ENCODE data around the gene FGFBP1.
"Not testable (repeated sequence)": the region's sequence is repeated elsewhere in the genome, so short reads cannot be mapped to it uniquely, and the experiment has no call there.

The FGFBP1 gene

DNA sequence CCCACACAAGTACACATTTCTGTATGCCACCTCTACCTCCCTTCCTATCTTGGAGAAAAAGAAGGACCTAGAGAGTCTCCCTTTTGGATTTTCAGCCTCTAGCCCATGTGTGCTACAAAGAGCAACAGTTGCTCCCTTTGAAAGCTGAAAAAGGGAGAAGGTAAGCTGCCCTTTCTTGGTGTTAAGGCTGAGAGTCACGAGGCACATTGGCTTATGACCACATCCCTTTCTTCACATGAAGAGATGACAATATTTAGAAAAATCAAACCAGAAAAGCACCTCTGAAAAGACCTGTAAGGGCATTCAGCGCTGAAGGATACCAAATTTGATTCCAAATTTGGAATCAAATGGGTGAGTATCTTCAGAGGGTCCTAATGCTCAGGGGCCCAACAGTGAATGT lies 6.4 kb upstream of the FGFBP1 start:
- no peak for DNase-seq

DNA sequence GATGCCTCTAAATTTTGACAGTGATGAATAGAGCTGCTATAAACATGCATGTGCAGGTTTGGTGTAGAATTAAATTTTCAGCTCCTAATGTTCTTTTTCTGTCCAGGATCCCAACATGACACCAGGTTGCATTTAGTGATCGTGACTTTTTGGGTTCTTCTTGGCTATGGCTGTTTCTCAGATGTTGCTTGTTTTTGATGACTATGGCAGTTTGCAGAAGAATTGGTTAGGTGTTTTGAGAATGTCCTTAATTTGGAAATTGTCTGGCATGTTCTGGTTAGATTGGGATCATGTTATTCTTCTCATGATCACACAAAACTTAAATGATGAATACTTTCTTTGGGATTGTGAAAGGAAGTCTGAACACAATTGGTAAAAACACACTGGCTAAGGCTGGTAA lies 3.7 kb upstream of the FGFBP1 start:
- no peak for DNase-seq

DNA sequence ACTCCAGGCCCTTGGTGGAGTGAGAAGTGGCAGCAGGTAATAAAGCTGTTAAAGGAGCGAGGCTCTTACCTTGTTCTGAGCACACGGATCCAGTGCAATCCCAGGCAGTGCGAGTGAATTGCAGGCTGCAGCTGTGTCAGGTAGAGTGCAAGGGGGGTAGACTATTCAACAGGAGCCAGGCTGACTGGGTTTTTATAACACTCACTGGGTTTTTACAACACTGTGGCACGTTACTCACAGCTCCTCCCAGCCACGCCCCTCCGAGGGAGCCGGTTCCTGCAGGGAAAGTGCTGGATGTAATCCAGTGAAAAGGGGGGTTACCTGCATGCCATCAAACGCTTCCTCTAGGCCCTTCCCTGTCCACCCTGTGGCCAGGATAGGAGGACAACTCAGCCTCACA lies 358 bp downstream of the FGFBP1 start:
- DNase-seq, result no peak

DNA sequence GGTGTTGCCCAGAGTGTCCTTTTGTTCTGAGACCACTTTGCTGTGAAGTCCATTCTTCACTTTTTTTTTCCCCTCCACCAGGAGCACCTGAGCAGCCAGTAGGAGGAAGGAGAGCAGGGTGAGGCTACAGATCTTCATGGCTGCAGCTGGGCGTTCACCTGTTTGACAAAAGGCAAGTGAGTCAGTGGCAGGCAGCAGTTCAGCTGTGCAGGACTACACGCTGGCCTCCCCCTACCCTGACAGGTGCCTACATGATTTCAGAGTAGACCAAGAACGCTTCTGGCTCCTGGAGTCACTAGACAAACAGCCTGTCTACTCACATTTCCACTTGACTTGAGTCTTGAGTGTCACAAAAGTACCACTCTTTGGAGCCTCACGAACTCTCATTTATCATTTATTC lies 2.0 kb downstream of the FGFBP1 start:
- DNase-seq, result no peak

DNA sequence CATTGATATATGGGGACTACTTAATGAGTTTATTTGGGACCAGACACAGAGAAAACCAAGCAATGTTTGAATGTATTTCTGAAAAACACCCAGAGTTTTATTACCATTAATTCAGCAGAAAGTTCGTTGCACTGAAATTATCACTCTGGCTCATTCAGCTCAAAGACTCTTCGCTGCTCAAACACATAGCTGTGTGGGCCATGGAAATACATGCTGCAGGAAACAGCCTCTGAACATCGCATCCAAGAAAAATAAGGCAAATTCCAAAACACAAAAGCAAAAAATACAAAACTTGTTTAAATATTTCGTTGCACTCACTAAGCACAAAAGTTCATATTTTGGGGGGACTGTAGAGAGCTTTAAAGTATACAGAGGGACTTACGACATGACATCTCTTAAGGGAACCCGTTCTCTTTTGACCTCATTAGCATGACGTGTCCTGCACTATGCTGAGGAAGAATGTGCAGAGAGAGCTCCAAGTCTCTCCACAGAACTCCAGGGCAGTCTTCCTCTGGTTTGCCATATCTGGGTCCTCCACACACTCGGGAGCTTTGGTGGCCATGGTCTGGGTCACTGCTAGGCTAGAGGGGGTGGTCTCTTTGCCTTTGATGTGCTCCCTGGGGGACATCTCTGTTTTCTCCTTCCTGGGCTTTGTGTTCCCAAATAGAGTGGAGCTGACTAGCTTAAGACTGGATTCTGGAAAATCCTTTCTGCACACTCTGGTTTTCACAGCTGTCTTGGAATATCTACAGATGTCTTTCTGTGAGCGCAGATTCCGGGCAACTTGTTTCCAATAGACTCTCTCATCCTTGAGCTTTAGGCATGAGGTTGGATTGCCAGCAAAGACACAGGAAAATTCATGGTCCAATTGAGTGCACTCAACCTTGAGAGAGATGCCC lies 2.8 kb downstream of the FGFBP1 start:
- DNase-seq, result no peak

DNA sequence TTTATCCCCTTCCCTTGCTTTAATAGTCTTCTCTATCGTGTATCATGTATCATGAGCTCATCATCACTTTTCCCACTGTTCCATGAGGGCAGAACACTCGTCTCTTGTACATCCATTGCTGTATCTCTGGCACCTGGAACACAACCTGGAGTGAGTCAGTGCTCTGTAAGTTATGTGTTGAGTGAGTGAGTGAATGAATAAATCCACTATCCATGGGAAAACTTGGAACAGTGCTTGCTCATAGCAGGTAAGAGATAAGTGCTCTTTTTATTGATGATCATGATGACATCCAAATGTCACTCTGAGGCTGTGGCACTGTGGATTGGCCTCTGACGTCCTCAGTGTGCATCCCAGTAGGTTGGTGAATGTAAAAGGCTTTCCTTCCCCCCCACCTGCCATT lies 4.3 kb downstream of the FGFBP1 start:
- DNase-seq, result no peak

DNA sequence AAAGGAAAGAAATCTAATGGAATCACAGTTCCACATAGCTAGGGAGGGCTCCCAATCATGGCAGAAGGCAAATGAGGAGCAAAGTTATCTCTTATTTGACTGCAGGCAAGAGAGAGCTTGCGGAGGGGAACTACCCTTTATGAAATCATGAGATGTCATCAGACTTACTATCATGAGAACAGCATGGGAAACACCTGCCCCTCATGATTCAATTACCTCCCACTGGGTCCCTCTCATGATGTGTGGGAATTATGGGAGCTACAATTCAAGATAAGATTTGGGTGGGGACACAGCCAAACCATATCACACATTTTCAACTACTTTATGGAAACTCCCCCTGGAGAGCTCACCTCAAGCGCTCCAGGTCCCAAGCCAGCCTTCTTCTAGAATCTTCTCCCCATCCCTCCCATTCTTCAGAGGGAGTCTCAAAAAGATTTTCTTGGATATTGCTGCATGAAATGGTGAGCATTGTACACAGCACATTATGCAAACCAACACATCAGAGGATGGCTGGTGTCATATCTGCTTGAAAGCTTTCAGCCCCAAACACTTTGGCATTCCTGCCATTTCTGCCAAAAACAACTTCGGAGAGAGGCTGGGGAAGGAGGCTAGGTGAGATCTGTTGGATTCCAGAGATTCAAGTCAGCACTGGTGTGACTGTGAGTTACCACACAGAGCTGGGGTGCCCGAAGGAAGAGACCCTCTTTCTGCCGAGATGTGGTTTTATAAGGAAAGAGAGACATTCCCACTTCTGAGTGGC lies 6.9 kb downstream of the FGFBP1 start:
- no peak for DNase-seq

DNA sequence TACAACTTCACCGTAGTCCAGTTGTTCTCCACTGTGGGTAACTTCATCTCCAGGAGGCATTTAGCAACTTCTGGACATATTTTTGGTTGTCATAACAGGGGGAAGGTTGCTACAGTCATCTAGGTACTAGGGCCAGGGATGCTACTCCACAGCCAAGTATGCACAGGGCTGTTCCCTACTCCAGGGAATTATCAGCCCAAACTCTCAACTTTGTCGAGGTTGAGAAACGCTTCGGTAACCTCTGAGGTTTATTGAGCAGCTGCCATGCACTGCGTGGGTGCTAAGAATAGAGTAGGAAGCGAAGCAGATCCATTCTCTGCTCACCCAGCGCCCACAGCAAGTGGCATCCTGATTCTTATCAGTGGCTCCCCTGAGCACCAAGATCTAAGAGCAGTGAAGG lies 8.2 kb downstream of the FGFBP1 start:
- DNase-seq, result no peak

DNA sequence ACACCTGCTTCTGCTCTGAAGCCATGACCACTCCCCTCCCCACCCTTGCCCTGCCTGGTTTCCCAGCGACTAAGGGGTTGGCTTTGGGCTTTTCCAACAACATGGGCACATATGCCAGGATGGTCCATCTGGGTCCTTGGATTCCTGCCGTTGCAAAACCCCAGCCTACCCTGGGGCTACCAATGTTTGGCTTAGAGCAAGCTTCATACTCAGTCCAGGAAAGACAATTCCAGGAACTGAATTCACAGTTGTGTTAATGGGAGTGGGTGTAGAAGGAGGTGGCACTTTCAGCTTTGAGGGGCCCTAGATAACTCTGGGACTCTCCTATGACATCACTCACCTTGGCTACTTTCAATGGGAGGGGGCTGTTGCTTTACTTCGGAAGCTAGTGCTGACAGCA lies 9.0 kb downstream of the FGFBP1 start:
- DNase-seq, result no peak

DNA sequence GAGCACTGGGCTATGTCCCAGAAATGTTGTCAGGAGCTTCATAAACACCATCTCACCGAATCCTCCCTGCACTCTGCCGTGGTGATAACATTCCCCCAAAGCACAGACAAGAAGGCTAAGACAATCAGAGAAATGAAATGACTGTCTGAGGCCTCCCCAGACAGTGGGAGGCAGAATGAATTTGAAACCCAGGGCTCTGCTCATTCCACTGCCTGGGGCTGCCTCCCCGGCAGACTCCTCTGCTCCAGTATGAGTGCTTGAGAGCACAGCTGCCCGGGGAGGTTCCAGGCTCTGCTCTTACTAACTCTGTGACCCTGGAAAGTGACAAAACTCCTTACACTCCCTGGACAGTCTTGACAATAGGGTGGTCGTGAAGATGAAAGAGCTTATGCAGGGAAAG lies 9.7 kb downstream of the FGFBP1 start:
- no peak for DNase-seq

DNA sequence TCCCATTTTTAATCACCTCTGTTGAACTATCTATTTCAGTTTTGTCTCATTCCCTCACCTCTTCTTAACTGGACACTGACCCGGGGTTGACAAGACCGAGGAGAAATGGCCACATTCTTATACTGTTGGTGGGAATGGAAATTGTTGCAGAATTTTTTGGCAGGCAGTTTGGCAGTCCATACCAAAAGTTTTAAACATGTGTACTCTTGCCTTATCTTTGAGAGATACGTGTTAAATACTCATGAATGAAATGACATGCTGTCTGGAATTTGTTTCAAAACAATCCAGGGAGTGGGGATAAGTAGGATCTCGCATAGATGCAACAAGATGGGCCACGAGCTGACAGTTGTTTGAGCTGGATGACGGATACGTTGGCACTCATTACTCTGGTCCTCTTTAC lies 12.1 kb downstream of the FGFBP1 start:
- no peak for DNase-seq

DNA sequence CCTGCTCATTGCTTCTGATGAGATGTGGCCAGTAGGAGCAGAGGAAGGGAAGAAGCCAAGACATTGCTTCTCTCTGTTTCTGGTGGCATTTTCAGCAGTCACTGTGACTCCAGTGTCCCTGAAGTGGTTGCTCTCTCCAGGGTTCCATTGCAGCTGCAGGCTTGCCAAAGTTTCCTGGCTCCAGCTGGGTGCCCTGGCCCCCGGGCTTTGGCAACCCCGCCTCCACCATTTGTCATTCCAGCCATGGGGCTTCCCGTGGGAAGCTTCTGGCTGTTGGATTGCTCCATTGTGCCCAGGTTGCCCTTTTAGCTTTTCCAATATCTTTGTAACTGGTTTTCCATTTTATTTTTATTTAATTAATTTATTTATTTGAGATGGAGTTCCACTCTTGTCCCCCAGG lies 12.7 kb downstream of the FGFBP1 start:
- DNase-seq, result no peak

DNA sequence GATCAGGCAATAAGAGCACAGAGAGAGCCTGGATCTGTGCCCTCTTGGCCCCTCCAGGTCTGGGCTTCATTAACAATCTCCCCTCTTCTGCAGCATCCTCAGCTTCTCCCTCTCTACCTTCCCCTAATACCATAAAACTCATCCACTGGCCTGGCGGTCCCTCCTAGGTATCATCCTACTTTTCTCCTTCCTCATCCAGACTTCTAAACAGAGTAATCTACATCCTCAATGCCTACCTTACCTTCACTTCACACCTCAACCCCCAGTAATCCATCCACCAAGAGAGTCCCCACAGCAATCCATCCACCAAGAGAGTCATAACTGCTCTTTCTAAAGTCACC lies 17.0 kb downstream of the FGFBP1 start:
- DNase-seq, result no peak

DNA sequence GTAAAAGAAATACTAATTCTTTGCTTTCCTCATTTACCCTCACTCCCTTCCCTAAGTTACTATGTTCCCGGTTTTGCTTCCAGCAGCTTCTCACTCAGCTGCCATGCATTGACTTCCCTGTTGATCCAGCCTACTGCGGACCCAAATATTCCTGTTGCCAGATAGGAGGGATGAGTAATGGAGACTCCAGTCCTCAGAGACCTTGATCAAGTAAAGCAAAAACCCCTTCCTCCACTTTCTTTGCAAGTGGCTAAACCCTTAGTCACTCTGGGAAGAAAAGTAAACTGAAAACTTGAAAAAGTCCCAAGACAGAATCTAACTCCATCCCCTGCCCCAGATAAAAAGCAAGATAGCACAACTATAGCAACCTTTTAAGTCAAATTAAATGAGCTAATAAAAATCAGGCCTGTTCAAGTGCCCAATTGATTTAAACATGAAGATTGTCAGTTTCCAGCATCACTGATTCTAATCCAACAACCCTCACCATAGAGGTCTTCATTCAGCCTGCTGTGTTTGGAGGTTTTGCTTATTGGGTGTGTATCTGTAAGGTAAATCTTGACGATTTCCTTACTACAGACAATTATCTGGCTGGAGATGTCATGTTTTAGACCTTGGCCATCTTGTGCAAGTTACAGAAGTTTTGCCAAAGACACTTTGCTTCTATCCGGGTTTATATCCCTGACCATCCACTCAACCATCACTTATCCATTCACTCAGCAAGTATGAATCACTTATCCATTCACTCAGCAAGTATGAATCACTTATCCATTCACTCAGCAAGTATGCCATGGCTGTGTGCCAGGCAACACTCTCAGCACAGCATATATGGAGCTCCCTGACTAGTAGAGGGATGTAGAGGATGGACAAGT lies 17.6 kb downstream of the FGFBP1 start:
- no peak for DNase-seq

DNA sequence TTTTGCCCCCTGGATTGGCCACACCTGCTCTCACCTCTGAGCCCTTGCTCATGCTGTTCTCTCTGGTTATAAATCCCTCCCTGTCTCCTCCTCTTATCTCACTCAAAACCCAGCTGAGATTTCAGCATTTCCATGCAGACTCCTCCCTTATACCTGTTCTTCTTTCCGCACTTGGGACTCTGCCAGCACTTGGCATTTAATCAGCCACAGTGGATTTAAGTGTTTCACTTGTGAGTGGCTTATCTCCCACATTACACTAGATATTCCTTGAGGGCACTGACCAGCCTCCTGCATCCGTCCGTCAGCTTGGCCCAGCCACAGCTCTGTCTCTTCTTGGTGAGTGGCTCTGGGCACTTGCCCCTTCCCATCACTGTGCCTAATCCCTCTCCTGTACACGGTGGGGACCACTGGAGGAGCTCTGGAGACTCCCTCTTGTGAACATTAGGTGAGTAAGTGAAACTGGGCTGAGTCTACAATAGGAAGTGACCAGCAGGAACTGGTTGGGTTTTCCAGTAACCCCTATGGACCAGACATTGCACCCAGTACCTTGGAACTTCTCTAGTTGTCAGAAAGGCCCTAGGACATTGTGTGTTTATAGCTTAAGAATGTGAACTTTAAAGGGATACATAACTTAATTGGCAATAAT lies 19.9 kb downstream of the FGFBP1 start:
- DNase-seq, result no peak

DNA sequence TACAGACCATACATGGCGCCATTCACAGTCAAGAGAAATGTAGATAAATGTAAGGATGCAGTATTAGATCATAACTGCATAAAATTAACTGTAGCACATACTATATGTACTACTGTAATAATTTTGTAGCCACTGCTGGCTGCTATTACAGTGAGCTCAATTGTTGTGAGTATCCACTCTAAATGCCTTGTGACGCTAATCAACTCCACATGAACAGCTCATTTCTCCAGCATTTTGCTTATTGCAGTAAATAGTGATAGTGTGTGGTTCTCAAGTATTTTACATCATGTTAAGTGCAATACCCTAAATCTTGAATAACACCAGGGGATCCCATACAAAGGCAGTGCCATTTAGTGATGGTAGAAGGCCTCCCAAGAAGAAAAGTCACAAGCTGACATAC lies 21.2 kb downstream of the FGFBP1 start:
- no peak for DNase-seq

DNA sequence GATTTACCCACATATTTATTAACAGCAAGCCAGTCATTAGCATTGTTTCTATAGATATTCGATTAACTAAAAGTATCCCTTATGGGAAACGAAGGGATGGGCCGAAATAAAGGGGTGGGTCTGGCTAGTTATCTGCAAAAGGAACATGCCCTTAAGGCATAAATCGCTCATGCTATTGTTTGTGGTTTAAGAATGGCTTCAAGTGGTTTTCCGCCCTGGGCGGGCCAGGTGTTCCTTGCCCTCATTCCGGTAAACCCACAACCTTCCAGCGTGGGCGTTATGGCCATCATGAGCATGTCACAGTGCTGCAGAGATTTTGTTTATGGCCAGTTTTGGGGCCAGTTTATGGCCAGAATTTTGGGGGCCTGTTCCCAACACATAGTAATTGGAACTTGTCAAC lies 22.2 kb downstream of the FGFBP1 start:
- DNase-seq, result not testable (repeated sequence)

DNA sequence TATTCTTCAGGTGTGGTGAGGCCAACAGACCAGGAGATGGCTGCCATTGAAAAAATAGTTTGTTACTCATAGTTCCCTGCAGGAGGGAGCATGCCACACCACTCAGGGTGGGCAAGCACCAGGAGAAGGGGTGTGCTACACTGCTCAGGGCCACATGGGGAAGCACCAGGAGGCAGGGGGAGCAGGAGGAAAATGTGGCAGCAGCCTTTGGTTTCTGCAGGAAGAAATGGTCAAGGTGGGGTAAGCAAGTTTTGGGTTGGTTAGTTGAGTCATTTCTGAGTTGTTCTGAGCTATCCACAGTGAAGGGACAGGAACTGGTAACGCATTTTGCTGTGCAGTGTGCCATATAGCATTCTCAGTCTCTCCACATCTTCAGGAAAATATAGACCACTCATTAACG lies 23.8 kb downstream of the FGFBP1 start:
- DNase-seq, result no peak

DNA sequence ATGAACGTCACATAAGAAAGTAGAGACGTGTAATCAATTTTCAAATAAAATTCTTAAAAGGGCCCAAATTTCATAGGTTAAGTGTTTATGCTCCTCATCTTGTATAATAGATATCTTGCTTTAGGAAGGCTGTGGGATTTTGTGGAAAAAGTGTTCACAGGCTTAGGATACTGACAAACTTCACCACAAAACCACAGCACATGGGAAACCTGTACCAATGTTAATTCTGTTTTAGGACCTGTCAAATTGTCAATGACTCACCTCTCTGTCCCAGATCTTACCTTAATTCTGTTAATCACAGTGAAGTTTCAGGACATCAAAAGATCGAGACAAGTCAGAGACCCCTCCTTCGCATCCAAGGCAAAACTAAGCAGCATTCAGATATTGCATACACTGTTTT lies 24.2 kb downstream of the FGFBP1 start:
- no peak for DNase-seq

DNA sequence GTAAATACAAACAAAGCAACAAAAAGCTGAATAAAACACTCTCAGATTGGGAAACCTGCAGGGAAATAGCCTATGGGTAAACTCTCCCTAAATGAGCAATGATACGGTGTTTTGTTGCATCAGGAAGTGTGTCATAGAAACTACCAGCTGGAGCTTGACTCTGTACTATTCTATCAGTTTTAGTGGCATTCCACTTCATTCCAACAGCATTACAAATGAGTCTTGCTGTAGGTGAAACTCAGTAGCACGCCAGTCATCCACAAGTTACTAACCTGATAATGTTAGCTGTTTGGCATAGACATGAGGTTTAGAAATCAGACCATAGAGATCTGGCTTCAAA lies 24.9 kb downstream of the FGFBP1 start:
- no peak for DNase-seq

DNA sequence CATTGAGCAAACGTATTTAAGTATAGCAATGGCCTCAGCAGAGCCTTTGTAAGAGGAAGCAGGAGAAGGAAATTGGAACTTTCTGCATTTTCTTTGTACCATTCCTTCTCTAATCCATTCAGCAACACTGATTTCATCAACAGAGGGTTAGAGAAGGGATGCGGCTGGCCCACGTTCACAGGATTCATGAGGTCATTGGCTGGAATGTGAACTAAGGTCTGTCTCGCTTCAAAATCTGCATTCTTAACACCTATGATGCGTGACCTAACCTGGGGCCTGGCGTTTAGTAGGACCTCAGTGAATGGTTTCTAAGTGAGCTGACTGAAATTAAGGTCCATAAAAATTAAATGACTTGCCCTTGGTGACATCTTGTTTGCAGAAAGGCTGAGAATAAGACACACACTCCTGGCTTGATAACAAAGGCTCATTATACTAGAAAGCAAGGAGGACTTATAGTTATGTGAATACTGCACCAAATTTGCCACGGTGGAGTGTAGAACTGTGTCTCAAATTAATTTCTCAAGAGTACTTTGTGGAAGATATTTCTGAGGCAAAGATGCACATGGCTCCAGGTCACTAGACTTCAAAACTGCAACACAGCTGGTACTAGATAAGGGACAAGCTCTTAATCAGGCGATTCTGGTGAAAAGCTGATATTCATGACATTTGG lies 25.4 kb downstream of the FGFBP1 start:
- no peak for DNase-seq

DNA sequence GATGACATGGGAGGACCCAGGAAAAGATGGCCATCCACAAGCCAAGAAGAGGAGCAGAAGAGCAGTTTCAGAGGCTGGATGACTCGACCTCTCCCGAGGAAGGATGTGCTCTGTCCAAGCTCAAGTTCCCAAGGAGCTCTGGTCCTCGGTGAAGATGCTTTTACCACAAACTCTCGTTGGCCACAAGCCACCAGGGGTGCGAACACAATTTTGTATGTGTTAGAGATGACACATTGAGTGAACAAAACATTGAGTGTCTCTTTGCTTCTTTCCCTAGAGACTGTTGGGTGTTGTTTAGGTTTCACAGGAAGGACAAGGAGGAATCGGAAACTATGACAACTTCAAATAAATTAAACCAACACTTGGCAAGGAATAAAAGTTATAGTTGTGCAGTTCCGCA lies 26.3 kb downstream of the FGFBP1 start:
- no peak for DNase-seq

Measured in activated CD4-positive, alpha-beta T cell treated with anti-CD3 and anti-CD28 coated beads, Interleukin-2, amount 50 U/mL, for 4 hours (primary cell).